H1 (cell line): ENCODE data around the gene SCNN1B. TPM values are rescaled to one million over a fixed set of nuclear protein-coding genes. Genes with fewer than 3 reads are reported as not detected.

Experiments
- CTCF ChIA-PET: fragments of 300-600 bp; sonication (Branson Sonifier 250); formaldehyde crosslinking; loops from one replicate; lab custom pipeline; 2021; ENCODE audit not compliant: partially characterized antibody; lab: Charles Lee
- POLR2A ChIA-PET: fragments of 300-600 bp; sonication (Branson Sonifier 250); formaldehyde crosslinking; loops from one replicate; lab custom pipeline; 2021; ENCODE audit warnings: inconsistent platforms; ENCODE audit not compliant: partially characterized antibody; lab: Charles Lee
- DNase-seq, 2 experiments: peaks; one replicate each; pipeline versions ENCODE4 v3.0.0 to v3.0.0-alpha.2; 2010 to 2022; ENCODE audit warnings: low spot score in 2 of 2, low read depth in 1 of 2, mixed read lengths in 1 of 2
- FAIRE-seq: peaks from 2 replicates; lab custom pipeline; 2011; peaks lifted over from hg19 to GRCh38; lab: Jason Lieb, UNC
- H2AFZ ChIP-seq: 2 replicates; pipeline ENCODE4 v1.8.1; 2012; ENCODE audit warnings: low read length, inconsistent platforms
- H2AK5ac ChIP-seq: 2 replicates; pipeline ENCODE4 v1.6.1; 2013; ENCODE audit warnings: low read depth, low read length
- H2BK120ac ChIP-seq: replicated peaks from 2 replicates; pipeline ENCODE3; 2013; ENCODE audit warnings: low read depth, low read length, inconsistent platforms
- H2BK12ac ChIP-seq: 2 replicates; pipeline ENCODE4 v1.6.1; 2013; ENCODE audit warnings: low read depth, low read length
- H2BK15ac ChIP-seq: 2 replicates; pipeline ENCODE4 v1.6.1; 2013; ENCODE audit warnings: low read length
- H2BK20ac ChIP-seq: 2 replicates; pipeline ENCODE4 v1.6.1; 2013; ENCODE audit warnings: low read length
- H2BK5ac ChIP-seq: 2 replicates; pipeline ENCODE4 v1.6.1; 2013; ENCODE audit warnings: low read depth, low read length
- H3K14ac ChIP-seq: 2 replicates; pipeline ENCODE4 v1.6.1; 2013; ENCODE audit warnings: inconsistent platforms; ENCODE audit not compliant: insufficient read length
- H3K18ac ChIP-seq: 2 replicates; pipeline ENCODE4 v1.6.1; 2013; ENCODE audit warnings: low read length; ENCODE audit errors: extremely low read depth
- H3K23ac ChIP-seq: 2 replicates; pipeline ENCODE4 v1.6.1; 2013; ENCODE audit warnings: inconsistent platforms; ENCODE audit not compliant: insufficient read length
- H3K23me2 ChIP-seq: 2 replicates; pipeline ENCODE4 v1.6.1; 2013; ENCODE audit warnings: low read depth, low read length
- H3K27ac ChIP-seq: 2 replicates; pipeline ENCODE4 v1.6.1; 2011; ENCODE audit warnings: low read depth, low read length, inconsistent platforms
- H3K27me3 ChIP-seq, 4 experiments: replicated peaks in 1 of 4; 1 replicate in 1 of 4; 2 replicates in 3 of 4; pipeline versions ENCODE4 v1.6.1 to v1.8.1; 2011 to 2013; ENCODE audit warnings: low read length in 3 of 4, mild to moderate bottlenecking in 3 of 4, inconsistent platforms in 2 of 4, mixed read lengths in 2 of 4, moderate library complexity in 1 of 4; ENCODE audit not compliant: control insufficient read depth in 3 of 4, insufficient read depth in 3 of 4; ENCODE audit errors: extremely low read depth in 1 of 4
- H3K36me3 ChIP-seq, 4 experiments: 2 replicates each; pipeline versions ENCODE4 v1.6.1 to v1.8.1; 2011 to 2013; ENCODE audit warnings: mild to moderate bottlenecking in 4 of 4, low read length in 3 of 4, moderate library complexity in 2 of 4, control low read depth in 1 of 4, inconsistent platforms in 1 of 4; ENCODE audit not compliant: insufficient read depth in 4 of 4, control insufficient read depth in 2 of 4
- H3K4ac ChIP-seq: replicated peaks from 2 replicates; pipeline ENCODE3; 2013; ENCODE audit warnings: low read length, low read depth, mixed read lengths, inconsistent platforms; ENCODE audit not compliant: insufficient read length
- H3K4me1 ChIP-seq, 4 experiments: replicated peaks in 1 of 4; 1 replicate in 1 of 4; 2 replicates in 3 of 4; pipeline versions ENCODE4 v1.6.1 to v1.8.1; 2011 to 2013; ENCODE audit warnings: low read length in 3 of 4, inconsistent platforms in 2 of 4, mixed read lengths in 1 of 4; ENCODE audit not compliant: insufficient read depth in 4 of 4, control insufficient read depth in 3 of 4
- H3K4me2 ChIP-seq, 2 experiments: 2 replicates each; pipeline versions ENCODE4 v1.6.1 to v1.8.1; 2011 to 2013; ENCODE audit warnings: low read depth in 2 of 2, low read length in 2 of 2, control low read depth in 1 of 2, inconsistent platforms in 1 of 2, mild to moderate bottlenecking in 1 of 2; ENCODE audit not compliant: insufficient read depth in 1 of 2
- H3K4me3 ChIP-seq, 4 experiments: fragments of 200-600, 300-600 bp in 1 of 4; sonication (generic), shearing (Covaris generic), sonication (Bioruptor Twin) in 1 of 4; 2 replicates each; pipeline versions ENCODE4 v1.5.1 to v1.8.1; 2011 to 2016; ENCODE audit warnings: low read length in 4 of 4, low read depth in 3 of 4, control low read depth in 2 of 4, inconsistent platforms in 2 of 4, mild to moderate bottlenecking in 2 of 4, mixed read lengths in 1 of 4, moderate library complexity in 1 of 4; ENCODE audit not compliant: insufficient read depth in 2 of 4; ENCODE audit errors: extremely low read depth in 1 of 4
- H3K56ac ChIP-seq: replicated peaks from 2 replicates; pipeline ENCODE3; 2013; ENCODE audit warnings: low read depth, mild to moderate bottlenecking, mixed read lengths, low read length, inconsistent platforms; ENCODE audit not compliant: insufficient read length
- H3K79me1 ChIP-seq: 2 replicates; pipeline ENCODE4 v1.6.1; 2013; ENCODE audit warnings: low read depth, low read length, control low read depth
- H3K79me2 ChIP-seq, 2 experiments: 2 replicates each; pipeline versions ENCODE4 v1.6.1 to v1.8.1; 2012 to 2013; ENCODE audit warnings: low read length in 2 of 2, mild to moderate bottlenecking in 2 of 2, inconsistent platforms in 1 of 2; ENCODE audit not compliant: insufficient read depth in 2 of 2, control insufficient read depth in 1 of 2
- H3K9ac ChIP-seq, 4 experiments: replicated peaks in 1 of 4; 1 replicate in 1 of 4; 2 replicates in 3 of 4; pipeline versions ENCODE4 v1.6.1 to v1.8.1; 2011 to 2013; ENCODE audit warnings: low read depth in 3 of 4, low read length in 3 of 4, control low read depth in 2 of 4, mild to moderate bottlenecking in 2 of 4, moderate library complexity in 2 of 4, inconsistent platforms in 1 of 4; ENCODE audit errors: extremely low read depth in 1 of 4
- H3K9me3 ChIP-seq, 2 experiments: 2 replicates each; pipeline versions ENCODE4 v1.6.1 to v1.8.1; 2012 to 2013; ENCODE audit warnings: mild to moderate bottlenecking in 2 of 2, moderate library complexity in 2 of 2, control low read depth in 1 of 2, inconsistent platforms in 1 of 2, low read depth in 1 of 2, low read length in 1 of 2, mixed read lengths in 1 of 2; ENCODE audit not compliant: insufficient read depth in 2 of 2
- H4K20me1 ChIP-seq, 2 experiments: replicated peaks in 1 of 2; 2 replicates each; pipeline versions ENCODE3 to v1.8.1; 2011 to 2013; ENCODE audit warnings: inconsistent platforms in 2 of 2, low read length in 2 of 2, mild to moderate bottlenecking in 1 of 2; ENCODE audit not compliant: insufficient read depth in 2 of 2, control insufficient read depth in 1 of 2
- H4K5ac ChIP-seq: 2 replicates; pipeline ENCODE4 v1.6.1; 2013; ENCODE audit warnings: low read length, low read depth, mixed read lengths, inconsistent platforms; ENCODE audit not compliant: insufficient read length
- H4K8ac ChIP-seq: 2 replicates; pipeline ENCODE4 v1.8.0; 2013; ENCODE audit warnings: mild to moderate bottlenecking, moderate library complexity, low read length, inconsistent platforms; ENCODE audit not compliant: insufficient read depth; ENCODE audit errors: extremely low read depth
- H4K91ac ChIP-seq: replicated peaks from 2 replicates; pipeline ENCODE3; 2013; ENCODE audit warnings: low read length, mixed read lengths, inconsistent platforms; ENCODE audit not compliant: insufficient read length
- WGBS, 2 experiments: shearing (Covaris generic) in 1 of 2; methylation state at CpG; one replicate each; pipeline versions ENCODE4 v1.1.6 to v1.1.7; 2013 to 2015; ENCODE audit warnings: low lambda C conversion rate in 2 of 2, mixed read lengths in 2 of 2, inconsistent platforms in 1 of 2, low coverage in 1 of 2, missing lambda C conversion rate in 1 of 2; ENCODE audit not compliant: insufficient replicate concordance in 2 of 2, insufficient coverage in 1 of 2, insufficient read length in 1 of 2; ENCODE audit errors: extremely low coverage in 1 of 2, missing lambda C conversion rate in 1 of 2; 5-methylcytosine and 5-hydroxymethylcytosine counted together
- polyA plus RNA-seq, 7 experiments: library from polyadenylated mRNA; depleted of rRNA in 3 of 7; stranded (reverse) in 5 of 7; unstranded in 2 of 7; fragments of >200 nt in 5 of 7; fragments of 200-250 nt in 2 of 7; gene quantifications; 1 replicate in 5 of 7; 2 replicates in 1 of 7; 4 replicates in 1 of 7; pipeline versions ENCODE4 v1.2.1 to v1.2.3, GENCODE V29; 2011 to 2013; ENCODE audit warnings: missing spikeins in 2 of 7, mixed read lengths in 2 of 7
- total RNA-seq: library from RNA; stranded (reverse); fragmentation: NEBNext Ultra II Directional; extraction: Animal tissue kit (Norgen Biotek cat#: 25700); gene quantifications from 2 replicates; pipeline ENCODE4 v1.2.1, GENCODE V29; 2021

The SCNN1B gene
- total and polyA plus RNA-seq, 2 of the 8 experiments (the other 6 are each of a cell fraction or from before 2014, with no cell fraction given), result 0.20 to 0.95 TPM

DNA sequence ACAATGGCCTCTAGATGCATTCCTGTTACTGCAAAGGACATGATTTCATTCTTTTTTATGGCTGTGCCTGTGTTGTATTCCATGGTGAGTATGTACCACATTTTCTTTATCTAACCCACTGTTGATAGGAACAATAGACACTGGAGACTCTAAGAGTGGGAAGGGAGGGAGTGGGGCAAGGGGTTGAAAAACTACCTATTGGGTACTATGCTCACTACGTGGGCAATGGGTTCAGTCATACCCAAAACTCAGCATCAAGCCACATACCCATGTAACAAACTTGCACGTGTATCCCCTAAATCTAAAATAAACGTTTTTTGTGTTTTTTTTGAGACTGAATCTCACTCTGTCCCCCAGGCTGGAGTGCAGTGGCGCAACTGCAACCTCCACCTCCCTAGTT lies 47.1 kb upstream of the SCNN1B start:
- H3K23ac ChIP-seq, result no peak overlapping the region
- peak overlapping the region; percentile 51; the same call in 1 of the 2 replicates for H2AFZ ChIP-seq
- ChIA-PET CTCF (no interaction called here), POLR2A (no interaction called here)
- no peak overlapping the region for H3K4me2 ChIP-seq
- no peak overlapping the region for H3K27ac ChIP-seq
- no peak overlapping the region for H2BK20ac ChIP-seq
- H3K36me3 ChIP-seq, result no peaks in the 10 kb centered on the region
- H3K23me2 ChIP-seq, result no peaks in the 10 kb centered on the region
- DNase-seq (no peak), FAIRE-seq (no peak)
- no peak overlapping the region for H2BK15ac ChIP-seq
- no peak overlapping the region; a peak in 1 of 7 replicates for H3K9ac ChIP-seq
- no peak overlapping the region for H2BK120ac ChIP-seq
- no peak overlapping the region for H3K56ac ChIP-seq
- H3K27me3 ChIP-seq, result no peaks in the 10 kb centered on the region
- no peak overlapping the region for H3K4me3 ChIP-seq
- no peak overlapping the region for H2AK5ac ChIP-seq
- H3K4me1 ChIP-seq, result no peaks in the 10 kb centered on the region
- H2BK5ac ChIP-seq, result no peak overlapping the region
- H3K18ac ChIP-seq, result no peak overlapping the region
- 83% methylated on average over 4 of the region's 4 CpGs; no CpG with 5 or more reads in 1 of the 2 experiments for WGBS, 2 experiments
- no peaks in the 10 kb centered on the region for H3K79me2 ChIP-seq
- no peaks in the 10 kb centered on the region; a peak in 1 of 4 replicates for H3K9me3 ChIP-seq
- H3K14ac ChIP-seq, result no peak overlapping the region
- H4K5ac ChIP-seq, result no peak overlapping the region
- no peak overlapping the region for H4K91ac ChIP-seq
- no peak overlapping the region for H2BK12ac ChIP-seq
- H3K79me1 ChIP-seq, result no peaks in the 10 kb centered on the region
- H4K8ac ChIP-seq, result no peak overlapping the region
- H3K4ac ChIP-seq, result no peak overlapping the region
- H4K20me1 ChIP-seq, result no peaks in the 10 kb centered on the region
